Gastroesophageal sphincter (tissue), 4 donors: ENCODE results near the gene MARCHF6. TPM values are rescaled to one million over a fixed set of nuclear protein-coding genes. Genes with fewer than 3 reads are reported as not detected.

Source experiments
- ATAC-seq: fragments of 150-250 bp; one replicate; pipeline ENCODE4 v1.9.1; 2016; ENCODE audit warnings: mild to moderate bottlenecking, moderate library complexity
- H3K27ac ChIP-seq, 4 donors: fragments of 200-600 bp; sonication (generic) in 3 of 4; 1 replicate in 3 of 4; 2 replicates in 1 of 4; pipeline ENCODE4 v1.5.1; 2016 to 2019
- H3K27me3 ChIP-seq: fragments of 200-600 bp; sonication (generic); one replicate; pipeline ENCODE4 v1.5.1; 2019
- H3K36me3 ChIP-seq, 2 donors: fragments of 200-600 bp; sonication (generic); one replicate each; pipeline ENCODE4 v1.5.1; 2019; ENCODE audit warnings: control low read depth in 1 of 2
- H3K4me1 ChIP-seq, 3 donors: fragments of 200-600 bp; sonication (generic); 1 replicate in 2 of 3; 2 replicates in 1 of 3; pipeline ENCODE4 v1.5.1; 2016 to 2019; ENCODE audit warnings: control low read depth in 2 of 3
- H3K4me3 ChIP-seq, 2 donors: fragments of 200-600 bp; sonication (generic); one replicate each; pipeline ENCODE4 v1.5.1; 2019; ENCODE audit warnings: mild to moderate bottlenecking in 1 of 2, moderate library complexity in 1 of 2
- H3K9me3 ChIP-seq, 3 donors: fragments of 200-600 bp; sonication (generic); one replicate each; pipeline ENCODE4 v1.5.1; 2017 to 2019; ENCODE audit warnings: control low read depth in 2 of 3
- EP300 ChIP-seq: sonication (generic); formaldehyde crosslinking; IDR thresholded peaks from one replicate; pipeline ENCODE4 v1.6.1; 2017; ENCODE audit warnings: antibody characterized with exemption, mild to moderate bottlenecking
- POLR2A ChIP-seq, 2 donors: fragments of 450-650 bp; IDR thresholded peaks; one replicate each; pipeline ENCODE4 v1.6.1; 2017; ENCODE audit warnings: antibody characterized with exemption in 2 of 2, mild to moderate bottlenecking in 2 of 2, moderate library complexity in 1 of 2
- POLR2AphosphoS5 ChIP-seq: sonication (generic); formaldehyde crosslinking; IDR thresholded peaks from one replicate; pipeline ENCODE4 v1.6.1; 2017; ENCODE audit warnings: antibody characterized with exemption
- WGBS, 2 donors: methylation state at CpG; one replicate each; pipeline ENCODE4 v1.1.5; 2018; ENCODE audit warnings: low coverage in 1 of 2; 5-methylcytosine and 5-hydroxymethylcytosine counted together
- total RNA-seq, 4 donors: library from RNA; depleted of rRNA; stranded (reverse); fragments of >200 nt; gene quantifications; one replicate each; pipeline ENCODE4 v1.1.0, GENCODE V29; 2016
- TF ChIP-seq, protein P1 (sequence below), 4 experiments: fragments of 200-600 bp in 2 of 4; fragments of 450-650 bp in 2 of 4; sonication (generic) in 1 of 4; IDR thresholded peaks; one replicate each; pipeline ENCODE4 v1.5.1; 2017 to 2019; ENCODE audit warnings: antibody characterized with exemption in 4 of 4, mild to moderate bottlenecking in 2 of 4, moderate library complexity in 2 of 4

Gene MARCHF6, protein sequence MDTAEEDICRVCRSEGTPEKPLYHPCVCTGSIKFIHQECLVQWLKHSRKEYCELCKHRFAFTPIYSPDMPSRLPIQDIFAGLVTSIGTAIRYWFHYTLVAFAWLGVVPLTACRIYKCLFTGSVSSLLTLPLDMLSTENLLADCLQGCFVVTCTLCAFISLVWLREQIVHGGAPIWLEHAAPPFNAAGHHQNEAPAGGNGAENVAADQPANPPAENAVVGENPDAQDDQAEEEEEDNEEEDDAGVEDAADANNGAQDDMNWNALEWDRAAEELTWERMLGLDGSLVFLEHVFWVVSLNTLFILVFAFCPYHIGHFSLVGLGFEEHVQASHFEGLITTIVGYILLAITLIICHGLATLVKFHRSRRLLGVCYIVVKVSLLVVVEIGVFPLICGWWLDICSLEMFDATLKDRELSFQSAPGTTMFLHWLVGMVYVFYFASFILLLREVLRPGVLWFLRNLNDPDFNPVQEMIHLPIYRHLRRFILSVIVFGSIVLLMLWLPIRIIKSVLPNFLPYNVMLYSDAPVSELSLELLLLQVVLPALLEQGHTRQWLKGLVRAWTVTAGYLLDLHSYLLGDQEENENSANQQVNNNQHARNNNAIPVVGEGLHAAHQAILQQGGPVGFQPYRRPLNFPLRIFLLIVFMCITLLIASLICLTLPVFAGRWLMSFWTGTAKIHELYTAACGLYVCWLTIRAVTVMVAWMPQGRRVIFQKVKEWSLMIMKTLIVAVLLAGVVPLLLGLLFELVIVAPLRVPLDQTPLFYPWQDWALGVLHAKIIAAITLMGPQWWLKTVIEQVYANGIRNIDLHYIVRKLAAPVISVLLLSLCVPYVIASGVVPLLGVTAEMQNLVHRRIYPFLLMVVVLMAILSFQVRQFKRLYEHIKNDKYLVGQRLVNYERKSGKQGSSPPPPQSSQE
- 100 to 1,000 TPM in 2 of 4 donors, 10 to 100 TPM in 2; 69.9 to 106 (median 93.9) TPM for total RNA-seq

DNA sequence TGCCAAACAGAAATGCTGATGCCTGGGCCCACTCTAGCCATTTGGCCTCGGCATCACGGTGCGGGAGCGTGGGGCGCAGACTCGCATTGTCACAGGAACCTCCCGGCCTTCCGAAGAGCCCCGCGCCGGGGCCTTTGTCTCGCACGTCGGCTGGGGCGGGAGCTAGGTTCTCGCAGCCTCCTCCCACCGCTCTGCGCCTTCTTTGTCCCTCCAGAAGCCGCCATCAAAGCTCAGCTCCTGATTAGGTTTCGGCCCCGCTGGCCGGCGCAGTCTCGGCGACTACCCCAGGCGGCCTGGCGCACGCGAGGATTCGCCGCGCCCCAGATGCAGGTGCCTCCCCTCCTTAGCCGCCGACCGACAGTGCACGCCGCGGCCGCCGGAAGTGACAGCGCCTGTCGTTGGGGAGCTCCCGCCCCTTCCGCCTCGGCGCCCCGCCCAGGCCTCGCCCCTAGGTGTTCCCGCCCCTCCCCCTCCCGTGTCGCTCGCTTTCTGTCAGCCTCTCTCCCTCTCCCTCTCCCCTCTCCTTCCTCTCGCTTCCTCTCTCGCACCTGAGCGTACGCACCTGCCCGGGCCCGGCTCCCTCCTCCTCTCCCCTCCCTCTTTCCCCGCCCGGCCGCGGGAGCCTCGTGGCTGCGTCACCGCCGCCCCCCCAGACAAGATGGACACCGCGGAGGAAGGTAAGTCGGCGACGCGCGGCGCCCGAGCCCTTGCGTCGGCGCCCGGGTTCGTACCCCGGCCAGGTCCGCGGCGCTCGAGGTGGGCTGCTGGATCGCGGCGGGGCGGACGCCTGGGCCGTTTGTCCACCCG is at the start of gene MARCHF6:
Gene MARCHF6, plus strand, starts transcription at position 455 of the 807 bp plus-strand sequence. Its CDS starts 204 bp downstream, at position 659.
- H3K27me3 ChIP-seq, result no peaks in the 10 kb centered on the region
- WGBS, 2 donors, result 0% methylated on average over 24 of the region's 92 CpGs; no CpG with 5 or more reads in 1 of the 2 donors
- H3K4me3 ChIP-seq, result peak within 1 kb of the TSS; percentile 78 to 92
- no peaks in the 10 kb centered on the region for H3K36me3 ChIP-seq
- H3K4me1 ChIP-seq, result peaks cover 0 to 52% (median 9%) of the 10 kb centered on the region in 3 donors
- TF ChIP-seq POLR2A (IDR thresholded peaks at IDR 0.05), result peak; percentile 88 to 91
- TF ChIP-seq, protein P1, sequence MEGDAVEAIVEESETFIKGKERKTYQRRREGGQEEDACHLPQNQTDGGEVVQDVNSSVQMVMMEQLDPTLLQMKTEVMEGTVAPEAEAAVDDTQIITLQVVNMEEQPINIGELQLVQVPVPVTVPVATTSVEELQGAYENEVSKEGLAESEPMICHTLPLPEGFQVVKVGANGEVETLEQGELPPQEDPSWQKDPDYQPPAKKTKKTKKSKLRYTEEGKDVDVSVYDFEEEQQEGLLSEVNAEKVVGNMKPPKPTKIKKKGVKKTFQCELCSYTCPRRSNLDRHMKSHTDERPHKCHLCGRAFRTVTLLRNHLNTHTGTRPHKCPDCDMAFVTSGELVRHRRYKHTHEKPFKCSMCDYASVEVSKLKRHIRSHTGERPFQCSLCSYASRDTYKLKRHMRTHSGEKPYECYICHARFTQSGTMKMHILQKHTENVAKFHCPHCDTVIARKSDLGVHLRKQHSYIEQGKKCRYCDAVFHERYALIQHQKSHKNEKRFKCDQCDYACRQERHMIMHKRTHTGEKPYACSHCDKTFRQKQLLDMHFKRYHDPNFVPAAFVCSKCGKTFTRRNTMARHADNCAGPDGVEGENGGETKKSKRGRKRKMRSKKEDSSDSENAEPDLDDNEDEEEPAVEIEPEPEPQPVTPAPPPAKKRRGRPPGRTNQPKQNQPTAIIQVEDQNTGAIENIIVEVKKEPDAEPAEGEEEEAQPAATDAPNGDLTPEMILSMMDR (IDR thresholded peaks at IDR 0.05), result peak in 1 of 4 experiments; percentile 13
- no peak for TF ChIP-seq EP300
- TF ChIP-seq POLR2AphosphoS5, result peak; percentile 95
- H3K9me3 ChIP-seq, result no peaks in the 10 kb centered on the region
- ATAC-seq, result peak; percentile 98
- H3K27ac ChIP-seq, result peak within 1 kb of the TSS; percentile 95 to 97 (median 96)

DNA sequence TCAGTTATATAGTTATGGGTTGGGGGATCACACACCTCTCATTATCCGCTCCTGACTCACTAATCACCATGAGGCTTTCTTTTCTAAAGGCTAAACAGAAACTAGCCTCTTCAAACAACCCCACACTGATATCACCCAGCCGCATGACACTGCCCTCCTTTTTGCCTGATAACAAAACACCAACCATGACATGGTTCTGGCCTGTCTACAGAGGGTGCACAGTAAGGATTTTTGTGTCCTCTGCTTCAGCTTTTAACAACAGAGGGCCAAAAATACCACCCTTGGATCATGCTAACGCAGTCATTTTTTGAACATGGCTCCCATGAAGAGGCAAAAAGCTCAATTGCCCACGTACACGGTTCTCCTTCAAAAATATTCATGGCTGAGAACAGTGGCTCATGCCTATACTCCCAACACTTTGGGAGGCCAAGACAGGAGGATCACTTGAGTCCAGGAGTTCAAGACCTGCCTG is 49.8 kb upstream of the MARCHF6 start:
- Histone ChIP-seq H3K27ac (no peak overlapping the region), H3K9me3 (no peaks in the 10 kb centered on the region), H3K4me3 (no peak overlapping the region), H3K4me1 (peaks cover 0 to 21% (median 0%) of the 10 kb centered on the region in 3 donors), H3K27me3 (no peaks in the 10 kb centered on the region), H3K36me3 (peaks cover 0 to 5% of the 10 kb centered on the region in 2 donors)
- ATAC-seq, result no peak
- TF ChIP-seq, protein P1 (IDR thresholded peaks at IDR 0.05), result no peak
- TF ChIP-seq POLR2AphosphoS5 (no peak), EP300 (no peak), POLR2A (IDR thresholded peaks at IDR 0.05) (no peak)
- WGBS, 2 donors, result 29 to 88% methylated on average over 2 of the region's 5 CpGs

DNA sequence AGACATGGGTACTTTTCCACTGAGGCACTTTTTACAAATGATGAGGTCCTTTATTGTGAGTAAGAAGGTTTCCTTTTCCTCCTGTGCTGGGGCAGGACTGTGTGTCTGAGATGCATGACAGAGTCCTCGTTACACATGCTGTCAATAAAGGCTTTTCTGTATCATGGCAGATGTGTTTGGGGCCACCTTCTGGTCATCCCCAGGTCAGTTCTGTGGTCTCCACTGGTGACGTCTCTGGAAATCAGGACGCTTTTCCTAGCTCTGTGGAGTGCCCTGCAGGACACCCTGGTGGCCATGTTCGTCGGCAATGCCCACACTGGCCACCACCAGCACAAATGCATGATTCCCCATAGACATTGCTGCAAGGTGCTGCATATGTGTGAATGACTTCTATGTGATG is 48.6 kb upstream of the MARCHF6 start:
- Histone ChIP-seq H3K36me3 (peaks cover 0 to 3% of the 10 kb centered on the region in 2 donors), H3K4me3 (no peak overlapping the region), H3K27ac (no peak overlapping the region), H3K4me1 (peaks cover 0 to 21% (median 0%) of the 10 kb centered on the region in 3 donors), H3K9me3 (no peaks in the 10 kb centered on the region), H3K27me3 (no peaks in the 10 kb centered on the region)
- whole genome bisulfite sequencing, 2 donors, result 72% methylated on average over 2 of the region's 5 CpGs; no CpG with 5 or more reads in 1 of the 2 donors
- ATAC-seq, result no peak
- TF ChIP-seq POLR2A (IDR thresholded peaks at IDR 0.05), result no peak
- TF ChIP-seq, protein P1 (IDR thresholded peaks at IDR 0.05), result no peak
- no peak for TF ChIP-seq EP300
- no peak for TF ChIP-seq POLR2AphosphoS5

DNA sequence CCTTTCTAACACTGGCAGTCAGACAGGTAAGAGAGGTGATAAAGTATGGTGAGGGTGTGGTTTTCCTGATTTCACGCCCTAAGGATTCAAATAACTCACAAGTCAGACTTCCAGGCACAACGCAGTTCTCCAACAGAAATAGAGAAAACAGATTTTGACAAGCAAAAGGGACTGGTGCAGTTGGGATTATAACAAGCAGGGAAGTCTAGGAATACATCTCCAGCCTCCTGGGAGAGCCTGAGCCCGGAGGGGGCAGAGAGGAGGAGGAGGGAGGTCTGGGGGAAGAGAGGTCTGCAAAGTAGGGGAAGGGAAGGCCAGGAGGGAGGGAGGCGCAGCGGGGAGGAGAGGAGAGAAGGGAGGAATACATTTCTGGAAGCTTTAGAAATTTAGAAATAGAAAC is 47.4 kb upstream of the MARCHF6 start:
- no peaks in the 10 kb centered on the region for H3K9me3 ChIP-seq
- no peaks in the 10 kb centered on the region for H3K36me3 ChIP-seq
- peaks cover 0 to 21% (median 0%) of the 10 kb centered on the region in 3 donors for H3K4me1 ChIP-seq
- TF ChIP-seq EP300 (no peak), POLR2AphosphoS5 (no peak), POLR2A (IDR thresholded peaks at IDR 0.05) (no peak)
- TF ChIP-seq, protein P1 (IDR thresholded peaks at IDR 0.05), result no peak
- no peak for ATAC-seq
- H3K4me3 ChIP-seq, result no peak overlapping the region
- H3K27ac ChIP-seq, result no peak overlapping the region
- WGBS, 2 donors, result 64 to 89% methylated on average over 2 to 5 of the region's 5 CpGs
- H3K27me3 ChIP-seq, result no peaks in the 10 kb centered on the region
